Astrocyte (in vitro differentiated cells and primary cell): Measurements from ENCODE around the gene CNTROB.

Source experiments
- EZH2 ChIP-seq: IDR thresholded peaks from 2 replicates; pipeline ENCODE4 v1.6.1; 2012; ENCODE audit warnings: mild to moderate bottlenecking, low read length, inconsistent platforms; ENCODE audit not compliant: insufficient read depth
- TF ChIP-seq, protein P1 (sequence below): IDR thresholded peaks from 2 replicates; pipeline ENCODE4 v1.5.1; 2011; ENCODE audit warnings: low read depth, mild to moderate bottlenecking, inconsistent platforms, low read length, moderate library complexity; ENCODE audit not compliant: insufficient read depth

DNA sequence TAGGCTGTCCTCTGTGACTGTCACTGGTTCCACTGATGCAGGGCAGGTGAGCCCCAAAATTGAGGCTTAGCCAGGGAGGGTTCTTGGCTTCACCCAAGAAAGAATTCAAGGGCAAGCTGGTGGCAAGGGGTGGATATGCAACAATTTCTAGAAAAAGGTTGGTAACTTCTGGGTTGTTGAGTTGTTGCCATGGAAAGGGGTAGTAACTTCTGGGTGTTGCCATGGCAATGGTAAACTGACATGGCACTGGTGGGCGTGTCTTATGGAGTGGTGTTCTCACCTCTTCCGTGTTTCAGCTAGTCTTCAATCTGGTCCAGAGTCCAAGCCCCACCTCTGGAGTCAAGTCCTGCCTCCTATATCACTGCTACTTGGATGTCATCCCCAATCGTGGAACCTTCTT, 60.9 kb downstream of the CNTROB start:
- TF ChIP-seq EZH2 = no peak
- TF ChIP-seq, protein P1, sequence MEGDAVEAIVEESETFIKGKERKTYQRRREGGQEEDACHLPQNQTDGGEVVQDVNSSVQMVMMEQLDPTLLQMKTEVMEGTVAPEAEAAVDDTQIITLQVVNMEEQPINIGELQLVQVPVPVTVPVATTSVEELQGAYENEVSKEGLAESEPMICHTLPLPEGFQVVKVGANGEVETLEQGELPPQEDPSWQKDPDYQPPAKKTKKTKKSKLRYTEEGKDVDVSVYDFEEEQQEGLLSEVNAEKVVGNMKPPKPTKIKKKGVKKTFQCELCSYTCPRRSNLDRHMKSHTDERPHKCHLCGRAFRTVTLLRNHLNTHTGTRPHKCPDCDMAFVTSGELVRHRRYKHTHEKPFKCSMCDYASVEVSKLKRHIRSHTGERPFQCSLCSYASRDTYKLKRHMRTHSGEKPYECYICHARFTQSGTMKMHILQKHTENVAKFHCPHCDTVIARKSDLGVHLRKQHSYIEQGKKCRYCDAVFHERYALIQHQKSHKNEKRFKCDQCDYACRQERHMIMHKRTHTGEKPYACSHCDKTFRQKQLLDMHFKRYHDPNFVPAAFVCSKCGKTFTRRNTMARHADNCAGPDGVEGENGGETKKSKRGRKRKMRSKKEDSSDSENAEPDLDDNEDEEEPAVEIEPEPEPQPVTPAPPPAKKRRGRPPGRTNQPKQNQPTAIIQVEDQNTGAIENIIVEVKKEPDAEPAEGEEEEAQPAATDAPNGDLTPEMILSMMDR = no peak
